IPS-15b (cell line): Measurements from ENCODE around the gene KCNQ4.

ENCODE experiments used
- H3K27me3 ChIP-seq: one replicate; pipeline ENCODE4 v1.6.1; 2013; ENCODE audit warnings: low read length; ENCODE audit not compliant: control insufficient read depth, insufficient read depth
- H3K36me3 ChIP-seq: one replicate; pipeline ENCODE4 v1.6.1; 2013; ENCODE audit warnings: low read length; ENCODE audit not compliant: control insufficient read depth, insufficient read depth
- H3K4me1 ChIP-seq: one replicate; pipeline ENCODE4 v1.6.1; 2013; ENCODE audit warnings: mild to moderate bottlenecking, low read length; ENCODE audit not compliant: control insufficient read depth, insufficient read depth
- H3K4me3 ChIP-seq: one replicate; pipeline ENCODE4 v1.5.1; 2013; ENCODE audit warnings: low read depth, low read length
- H3K9ac ChIP-seq: one replicate; pipeline ENCODE4 v1.6.1; 2013; ENCODE audit warnings: low read depth, mild to moderate bottlenecking, low read length
- H3K9me3 ChIP-seq: one replicate; pipeline ENCODE4 v1.6.1; 2013; ENCODE audit warnings: mild to moderate bottlenecking, low read length; ENCODE audit not compliant: control insufficient read depth, insufficient read depth

The KCNQ4 gene

GRCh38 chr1:40784141-40784770 lies 669 bp downstream of the KCNQ4 start:
- Histone ChIP-seq H3K9ac (no peak overlapping the region), H3K27me3 (peaks cover 42% of the 10 kb centered on the region), H3K9me3 (no peaks in the 10 kb centered on the region), H3K4me1 (peaks cover 4% of the 10 kb centered on the region), H3K4me3 (peak overlapping the region; percentile 52), H3K36me3 (no peaks in the 10 kb centered on the region)

DNA sequence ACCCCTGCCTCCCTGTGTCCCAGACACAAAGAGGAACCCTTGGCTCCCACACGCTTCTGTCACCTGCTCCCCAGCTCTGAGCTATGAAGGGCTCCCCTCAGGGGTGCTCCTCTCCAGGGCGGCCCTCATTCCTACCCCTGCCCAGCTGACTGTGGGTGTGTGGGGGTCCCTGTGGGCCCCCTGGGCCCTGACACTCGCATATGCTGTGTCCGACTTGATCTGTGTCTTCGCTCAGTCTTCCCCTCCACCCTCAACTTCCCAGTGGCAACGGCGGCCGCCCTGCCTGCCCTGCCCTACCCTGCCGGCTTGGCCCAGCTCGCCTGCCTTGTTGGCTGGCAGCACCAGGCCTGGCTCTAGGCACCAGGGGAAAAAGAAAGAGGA lies 1.2 kb downstream of the KCNQ4 start:
- H3K36me3 ChIP-seq = no peaks in the 10 kb centered on the region
- H3K27me3 ChIP-seq = peaks cover 41% of the 10 kb centered on the region
- peaks cover 4% of the 10 kb centered on the region for H3K4me1 ChIP-seq
- H3K4me3 ChIP-seq = peak overlapping the region; percentile 52
- H3K9me3 ChIP-seq = no peaks in the 10 kb centered on the region
- no peak overlapping the region for H3K9ac ChIP-seq

DNA sequence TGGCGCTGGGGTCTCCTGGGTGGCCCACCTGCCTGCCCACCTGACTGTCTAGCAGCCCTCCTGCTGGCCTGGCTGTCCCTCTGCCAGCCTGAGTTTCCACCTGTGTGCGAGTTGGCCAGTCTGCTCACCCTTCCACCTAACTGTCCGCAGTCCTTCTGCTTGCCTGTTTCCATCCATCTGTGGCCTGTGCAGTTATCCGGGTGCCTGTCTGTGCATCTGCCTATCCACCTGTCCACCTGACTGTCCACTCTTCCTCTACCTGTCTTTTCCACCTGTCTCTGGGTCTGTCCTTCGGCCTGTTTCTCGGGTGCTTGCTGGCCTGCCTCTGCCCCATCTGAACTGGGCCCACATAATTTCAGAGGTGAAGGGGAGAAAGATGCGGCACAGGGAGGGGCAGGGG lies 1.9 kb downstream of the KCNQ4 start:
- H3K9me3 ChIP-seq = no peaks in the 10 kb centered on the region
- no peak overlapping the region for H3K9ac ChIP-seq
- no peaks in the 10 kb centered on the region for H3K36me3 ChIP-seq
- peaks cover 4% of the 10 kb centered on the region for H3K4me1 ChIP-seq
- H3K27me3 ChIP-seq = peaks cover 36% of the 10 kb centered on the region
- H3K4me3 ChIP-seq = no peak overlapping the region

DNA sequence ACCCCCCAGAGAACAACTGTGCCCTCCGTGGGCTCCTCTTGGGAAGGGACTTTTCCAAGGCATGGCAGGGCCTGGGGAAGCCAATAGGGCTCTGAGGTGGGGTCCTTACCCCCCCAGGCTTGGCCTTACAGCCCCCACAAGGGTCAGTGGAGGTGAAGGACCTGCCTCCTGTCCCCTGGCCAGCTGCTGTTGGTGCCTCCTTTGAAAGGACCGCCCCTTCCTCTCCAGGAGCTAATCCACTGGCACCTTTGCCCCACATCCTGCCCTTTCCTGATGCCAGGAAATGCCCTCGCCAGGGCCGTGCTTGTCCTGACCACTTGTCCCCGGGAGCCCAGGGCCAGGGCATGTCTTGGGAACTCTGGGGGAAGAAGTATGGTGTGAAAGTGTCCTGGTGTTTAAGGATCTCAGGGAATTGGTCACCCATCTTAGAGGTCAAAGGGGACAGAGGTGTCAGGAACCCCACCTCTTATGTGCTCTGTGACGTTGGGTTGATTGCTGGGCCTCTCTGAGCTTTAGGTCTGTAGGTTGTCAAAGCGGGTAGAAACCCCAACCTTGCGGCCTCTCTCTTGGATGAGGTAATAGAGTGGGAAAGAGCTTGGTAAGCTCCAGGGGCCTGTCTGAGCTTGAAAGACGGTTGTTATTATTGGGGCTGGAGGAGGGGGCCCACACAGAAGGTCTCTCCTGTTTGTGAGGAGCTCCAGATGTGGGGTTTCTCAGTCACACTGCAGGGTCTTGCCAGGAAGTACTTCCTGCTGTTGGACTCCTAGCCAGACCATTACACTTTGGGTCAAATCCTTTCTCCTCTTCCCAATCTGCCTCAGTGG lies 2.8 kb downstream of the KCNQ4 start:
- peaks cover 4% of the 10 kb centered on the region for H3K4me1 ChIP-seq
- H3K27me3 ChIP-seq = peaks cover 28% of the 10 kb centered on the region
- no peaks in the 10 kb centered on the region for H3K9me3 ChIP-seq
- no peaks in the 10 kb centered on the region for H3K36me3 ChIP-seq
- no peak overlapping the region for H3K9ac ChIP-seq
- H3K4me3 ChIP-seq = no peak overlapping the region

DNA sequence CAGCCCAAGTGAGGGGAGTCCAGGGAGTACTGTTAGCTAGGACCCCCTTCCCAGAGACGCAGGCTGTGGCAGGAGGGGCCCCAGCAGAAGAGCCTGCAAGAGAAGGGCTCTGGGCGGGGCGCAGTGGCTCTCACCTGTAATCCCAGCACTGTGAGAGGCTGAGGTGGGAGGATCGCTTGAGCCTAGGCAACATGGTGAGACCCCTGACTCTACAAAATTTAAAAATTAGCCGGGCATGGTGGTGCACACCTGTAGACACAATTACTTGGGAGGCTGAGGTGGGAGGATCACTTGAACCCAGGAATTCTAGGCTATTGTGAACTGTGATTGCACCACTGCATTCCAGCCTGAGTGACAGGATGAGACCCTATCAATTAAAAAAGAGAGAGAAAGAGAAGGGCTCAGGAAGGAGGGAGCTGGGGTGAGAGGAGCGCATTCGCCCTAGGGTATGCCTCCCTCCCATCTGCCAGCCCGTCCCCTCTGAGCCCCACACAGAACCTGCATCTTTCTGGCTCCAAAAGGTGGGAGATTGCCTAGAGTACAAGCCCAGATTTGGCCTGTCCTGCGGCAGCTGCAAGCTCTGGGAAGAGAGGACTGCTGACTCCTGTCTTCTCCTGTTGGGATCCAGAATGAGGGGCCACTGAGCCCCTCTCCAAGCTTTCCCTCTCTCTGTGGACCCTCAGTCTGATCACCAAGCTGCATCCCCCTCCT lies 3.6 kb downstream of the KCNQ4 start:
- Histone ChIP-seq H3K9ac (no peak overlapping the region), H3K4me3 (no peak overlapping the region), H3K36me3 (no peaks in the 10 kb centered on the region), H3K9me3 (no peaks in the 10 kb centered on the region), H3K27me3 (peaks cover 20% of the 10 kb centered on the region), H3K4me1 (peaks cover 4% of the 10 kb centered on the region)

GRCh38 chr1:40787737-40788560 lies 4.4 kb downstream of the KCNQ4 start:
- Histone ChIP-seq H3K27me3 (peaks cover 13% of the 10 kb centered on the region), H3K4me3 (no peak overlapping the region), H3K4me1 (peaks cover 2% of the 10 kb centered on the region), H3K9me3 (no peaks in the 10 kb centered on the region), H3K36me3 (no peaks in the 10 kb centered on the region), H3K9ac (no peak overlapping the region)

DNA sequence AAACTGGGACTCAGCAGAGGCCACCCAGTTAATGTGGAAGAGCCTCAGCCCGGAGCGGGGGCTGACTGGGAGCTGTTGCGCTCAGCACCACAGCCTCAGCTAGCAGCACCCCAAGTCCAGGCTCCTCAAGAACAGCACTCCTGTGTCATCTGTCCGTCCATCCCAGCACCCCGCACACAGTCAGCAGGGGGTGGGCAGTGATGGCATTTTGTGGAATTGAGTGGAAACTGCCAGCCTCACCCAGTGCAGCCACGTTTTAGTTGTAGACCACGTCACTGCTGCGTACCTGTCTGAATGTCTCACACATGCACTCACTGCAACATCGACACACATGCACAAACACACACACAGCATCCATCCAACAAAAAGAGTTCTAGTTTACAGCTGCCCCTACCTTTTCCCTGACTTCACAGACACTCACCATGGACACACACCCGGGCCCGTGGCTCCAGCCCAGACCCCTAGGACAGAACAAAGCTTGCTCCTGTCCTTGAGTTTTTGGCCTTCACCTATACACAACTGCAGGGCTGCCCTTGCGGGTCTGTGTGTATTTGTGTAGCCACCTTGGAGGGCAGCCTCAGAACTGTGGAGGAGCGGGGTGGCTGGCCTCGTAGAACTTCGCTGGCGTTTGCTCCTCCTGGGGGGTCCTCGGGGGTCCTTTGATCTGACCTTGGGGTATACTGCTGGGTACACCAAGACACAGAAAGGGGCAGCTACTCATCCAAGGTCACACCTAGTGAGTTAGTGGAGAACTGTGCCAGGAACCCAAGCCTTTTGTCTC lies 5.2 kb downstream of the KCNQ4 start:
- H3K36me3 ChIP-seq = no peaks in the 10 kb centered on the region
- no peak overlapping the region for H3K9ac ChIP-seq
- H3K9me3 ChIP-seq = no peaks in the 10 kb centered on the region
- H3K27me3 ChIP-seq = peaks cover 9% of the 10 kb centered on the region
- H3K4me1 ChIP-seq = no peaks in the 10 kb centered on the region
- no peak overlapping the region for H3K4me3 ChIP-seq

DNA sequence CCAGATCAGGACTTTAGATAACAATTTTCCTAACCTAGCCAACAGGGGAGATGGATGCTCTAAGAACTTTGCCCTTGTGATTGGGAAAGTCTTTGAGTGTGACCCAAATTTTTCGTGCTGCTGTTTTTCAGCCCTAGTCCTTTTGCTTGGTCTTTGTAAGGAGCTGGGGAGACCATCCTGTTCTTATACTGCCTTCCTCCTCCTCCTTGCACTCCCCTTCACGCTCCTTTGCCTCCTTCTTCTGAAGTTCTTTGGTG lies 5.7 kb downstream of the KCNQ4 start:
- no peak overlapping the region for H3K9ac ChIP-seq
- H3K4me1 ChIP-seq = no peaks in the 10 kb centered on the region
- H3K4me3 ChIP-seq = no peak overlapping the region
- H3K27me3 ChIP-seq = peaks cover 9% of the 10 kb centered on the region
- H3K36me3 ChIP-seq = no peaks in the 10 kb centered on the region
- no peaks in the 10 kb centered on the region for H3K9me3 ChIP-seq

DNA sequence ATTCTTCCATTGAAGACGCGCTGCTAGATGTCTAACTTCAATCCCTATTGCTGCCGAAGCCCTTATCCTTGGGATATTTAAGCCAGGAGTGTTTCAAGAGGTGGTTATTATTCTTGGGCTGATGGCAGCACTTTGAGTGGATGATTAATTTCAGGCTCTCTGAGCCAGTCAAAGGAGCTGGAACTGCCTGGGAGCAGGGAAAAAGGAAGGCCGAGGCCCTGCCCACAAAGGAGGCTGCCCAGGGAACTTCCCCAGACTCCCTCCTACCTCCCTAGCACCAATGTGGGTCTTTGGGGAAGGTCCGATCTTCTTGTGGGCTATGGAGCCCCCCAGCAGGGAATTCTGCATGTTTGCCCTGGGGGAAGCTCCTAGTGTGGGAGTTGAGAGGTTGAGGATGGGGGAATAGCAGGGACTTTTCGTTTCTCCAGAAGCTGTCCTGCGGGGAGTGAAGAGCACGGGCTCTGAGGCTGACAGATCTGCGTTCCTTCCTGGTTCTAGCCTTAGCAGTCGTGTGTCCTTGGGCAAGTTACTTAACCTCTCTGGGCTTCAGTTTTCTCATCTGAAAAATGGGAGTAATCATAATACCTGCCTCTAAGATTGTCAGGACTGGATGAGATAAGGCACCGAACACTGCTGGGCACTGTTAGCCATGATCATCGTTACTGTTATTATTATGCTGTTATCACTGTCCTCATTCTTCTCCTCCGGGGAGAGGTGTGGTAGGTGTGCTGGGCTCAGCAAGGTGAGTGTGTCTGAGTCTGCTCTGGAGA lies 6.3 kb downstream of the KCNQ4 start:
- no peaks in the 10 kb centered on the region for H3K36me3 ChIP-seq
- H3K9me3 ChIP-seq = no peaks in the 10 kb centered on the region
- peaks cover 3% of the 10 kb centered on the region for H3K27me3 ChIP-seq
- no peak overlapping the region for H3K9ac ChIP-seq
- no peak overlapping the region for H3K4me3 ChIP-seq
- H3K4me1 ChIP-seq = no peaks in the 10 kb centered on the region

DNA sequence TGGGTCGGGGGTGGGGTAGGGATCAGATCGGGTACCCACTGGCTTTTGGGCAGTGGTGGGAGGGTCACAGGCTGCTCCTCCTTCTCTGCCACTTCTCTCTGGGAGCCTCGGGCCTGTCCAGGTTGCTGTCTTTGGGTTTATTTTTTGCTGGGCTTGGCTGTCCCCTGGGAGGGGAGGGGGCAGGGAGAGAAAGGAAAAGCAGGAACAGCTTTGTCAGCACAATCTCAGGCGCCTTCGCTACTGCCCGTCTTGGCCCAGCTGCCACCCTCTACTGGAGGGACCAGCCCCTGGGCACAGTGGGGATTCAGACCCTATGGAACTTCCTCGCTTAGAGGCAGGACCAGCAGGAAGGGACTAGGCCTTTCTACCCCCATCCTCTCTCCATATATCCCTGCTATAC lies 8.4 kb downstream of the KCNQ4 start:
- Histone ChIP-seq H3K9me3 (no peaks in the 10 kb centered on the region), H3K36me3 (no peaks in the 10 kb centered on the region), H3K9ac (no peak overlapping the region), H3K27me3 (no peaks in the 10 kb centered on the region), H3K4me3 (no peak overlapping the region), H3K4me1 (no peaks in the 10 kb centered on the region)
